ENCODE data around the gene BABAM2.
"Not testable (repeated sequence)": the region's sequence is repeated elsewhere in the genome, so short reads cannot be mapped to it uniquely, and the experiment has no call there.

BABAM2 gene

DNA sequence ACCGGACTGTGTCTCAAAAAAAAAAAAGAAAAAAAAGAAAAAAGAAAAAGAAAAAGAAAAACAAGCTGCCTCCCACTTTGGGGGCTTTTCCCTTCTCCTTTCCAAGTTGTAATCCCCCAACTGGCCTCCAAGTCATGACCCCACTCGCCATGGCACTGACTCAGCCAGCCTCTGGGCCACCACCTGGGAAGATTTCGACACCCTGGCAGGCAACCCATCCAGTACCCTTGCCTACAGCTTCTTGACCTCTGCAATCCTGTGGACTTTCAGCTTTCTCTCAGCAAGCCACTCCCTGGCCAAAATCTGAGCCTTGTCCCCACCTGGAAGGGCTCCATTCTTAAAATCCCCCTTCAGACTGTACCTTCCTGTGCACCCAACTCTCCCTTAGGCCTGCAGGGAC, 479.8 kb downstream of the BABAM2 start:
- no peak for DNase-seq

DNA sequence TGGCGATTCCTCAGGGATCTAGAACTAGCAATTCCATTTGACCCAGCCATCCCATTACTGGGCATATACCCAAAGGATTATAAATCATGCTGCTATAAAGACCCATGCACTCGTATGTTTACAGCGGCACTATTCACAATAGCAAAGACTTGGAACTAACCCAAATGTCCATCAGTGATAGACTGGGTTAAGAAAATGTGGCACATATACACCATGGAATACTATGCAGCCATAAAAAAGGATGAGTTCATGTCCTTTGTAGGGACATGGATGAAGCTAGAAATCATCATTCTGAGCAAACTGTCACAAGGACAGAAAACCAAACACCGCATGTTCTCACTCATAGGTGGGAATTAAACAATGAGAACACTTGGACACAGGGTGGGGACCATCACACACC, 481.2 kb downstream of the BABAM2 start:
- not testable (repeated sequence) for DNase-seq

GRCh38 chr2:28373854-28374253, 483.3 kb downstream of the BABAM2 start:
- no peak for DNase-seq

DNA sequence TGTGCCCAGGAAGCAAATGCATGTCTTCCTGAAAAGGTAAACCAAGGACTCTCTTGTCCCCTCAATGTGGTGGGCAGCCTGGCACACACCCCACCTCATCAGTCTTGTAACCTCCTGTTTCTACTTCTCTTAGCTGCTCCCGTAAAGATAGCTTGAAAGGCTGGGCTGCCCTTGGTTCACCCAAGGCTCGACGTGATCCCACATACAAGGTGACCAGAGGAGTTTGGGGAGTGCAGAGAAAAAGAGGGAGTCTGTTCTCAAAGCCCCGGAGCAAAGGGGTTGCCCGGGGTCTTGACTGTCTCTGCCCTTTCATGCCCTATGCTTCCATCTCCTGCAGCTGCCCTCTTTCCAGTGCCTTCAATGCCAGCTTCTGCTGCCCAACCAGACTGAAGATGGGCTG, 483.8 kb downstream of the BABAM2 start:
- DNase-seq: no peak

DNA sequence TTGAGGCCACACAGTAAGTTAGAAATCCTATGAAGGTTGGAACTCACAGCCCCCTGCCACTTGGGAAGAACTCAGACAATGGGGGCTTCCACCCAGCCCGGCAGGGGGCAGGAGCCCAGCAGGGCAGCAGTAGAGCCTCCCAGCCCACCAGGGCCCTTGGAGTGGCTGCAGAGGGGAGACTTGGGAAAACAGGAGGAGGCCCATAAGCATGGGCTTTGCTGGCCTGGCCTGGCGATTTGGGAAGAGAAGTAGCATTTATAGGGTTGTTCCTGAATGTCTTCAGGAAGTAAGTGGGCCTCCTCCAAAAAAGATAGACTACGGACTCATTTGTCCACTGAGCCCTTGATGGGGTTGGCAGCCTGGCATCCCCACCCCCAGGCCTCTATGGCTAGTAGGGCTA, 484.7 kb downstream of the BABAM2 start:
- no peak for DNase-seq

DNA sequence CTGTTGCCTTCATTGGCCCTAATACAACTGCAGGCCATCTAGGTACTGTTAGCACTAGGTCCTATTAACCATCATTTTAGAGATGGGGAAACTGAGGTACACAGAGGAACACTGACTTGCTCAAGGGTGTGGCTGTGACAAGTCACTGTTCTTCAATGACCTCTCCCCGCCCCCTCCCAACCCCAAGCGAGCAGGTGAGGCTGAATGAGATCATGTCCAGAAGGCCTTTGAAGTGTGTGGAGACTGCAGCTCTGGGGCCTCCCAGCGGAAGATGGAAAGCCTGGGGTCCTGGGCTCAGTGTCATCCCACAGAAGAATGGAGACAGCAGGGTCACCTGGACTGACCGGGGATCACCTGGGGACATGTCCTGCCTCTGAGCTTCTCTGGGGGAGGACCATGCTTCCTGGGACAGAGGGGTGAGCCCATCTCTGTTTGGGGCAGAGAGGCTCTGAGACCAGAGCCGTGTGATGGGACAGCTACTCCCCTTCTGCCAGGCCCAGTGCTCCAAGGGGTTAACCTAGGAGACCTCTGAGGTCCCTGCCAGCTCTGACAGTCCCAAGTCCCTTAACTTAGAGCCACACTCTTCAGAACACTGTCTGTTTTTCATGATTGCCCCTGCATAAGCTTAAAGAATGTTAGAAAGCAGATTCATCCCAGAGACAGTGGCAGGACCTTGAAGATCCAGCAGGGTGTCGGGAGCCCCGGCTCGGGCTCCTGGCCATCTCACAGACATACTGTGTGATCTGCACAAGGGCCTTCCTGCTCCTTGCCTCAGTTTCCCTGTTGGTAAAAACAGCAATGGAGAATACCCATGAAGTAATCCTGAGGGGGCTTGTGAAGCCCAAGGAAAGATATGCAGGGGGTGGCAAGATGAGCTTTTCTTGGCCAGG, 485.5 kb downstream of the BABAM2 start:
- no peak for DNase-seq

DNA sequence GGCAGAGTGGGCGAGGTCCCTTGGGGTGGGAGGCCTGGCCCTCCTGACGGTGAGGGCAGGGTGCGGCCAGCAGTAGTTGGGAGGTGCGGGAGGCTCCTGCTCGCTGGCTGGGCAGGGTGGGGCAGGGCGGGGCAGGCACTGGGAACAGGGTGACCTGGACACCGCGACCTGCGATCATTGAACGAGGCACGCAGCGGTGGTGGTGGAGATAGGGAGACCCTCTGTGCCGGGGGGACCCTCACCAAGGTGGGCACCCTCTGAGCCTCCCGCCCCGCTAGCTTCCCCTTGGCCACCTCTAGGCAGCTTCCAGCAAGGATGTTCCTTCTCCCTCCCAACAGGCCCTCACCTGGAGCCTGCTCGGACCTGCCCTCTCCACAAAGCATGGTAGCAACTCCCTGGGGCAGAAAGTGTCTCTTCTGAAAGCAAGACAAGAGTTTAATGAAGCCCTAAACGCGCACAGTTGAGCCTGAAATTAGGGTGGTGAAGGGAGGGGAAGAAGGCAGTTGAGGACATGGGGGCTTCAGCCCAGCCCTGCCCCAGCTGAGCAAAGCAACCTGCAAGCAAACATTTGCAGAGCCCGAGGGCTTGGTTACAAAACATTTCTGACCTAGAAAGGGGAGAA, 486.8 kb downstream of the BABAM2 start:
- DNase-seq: no peak

DNA sequence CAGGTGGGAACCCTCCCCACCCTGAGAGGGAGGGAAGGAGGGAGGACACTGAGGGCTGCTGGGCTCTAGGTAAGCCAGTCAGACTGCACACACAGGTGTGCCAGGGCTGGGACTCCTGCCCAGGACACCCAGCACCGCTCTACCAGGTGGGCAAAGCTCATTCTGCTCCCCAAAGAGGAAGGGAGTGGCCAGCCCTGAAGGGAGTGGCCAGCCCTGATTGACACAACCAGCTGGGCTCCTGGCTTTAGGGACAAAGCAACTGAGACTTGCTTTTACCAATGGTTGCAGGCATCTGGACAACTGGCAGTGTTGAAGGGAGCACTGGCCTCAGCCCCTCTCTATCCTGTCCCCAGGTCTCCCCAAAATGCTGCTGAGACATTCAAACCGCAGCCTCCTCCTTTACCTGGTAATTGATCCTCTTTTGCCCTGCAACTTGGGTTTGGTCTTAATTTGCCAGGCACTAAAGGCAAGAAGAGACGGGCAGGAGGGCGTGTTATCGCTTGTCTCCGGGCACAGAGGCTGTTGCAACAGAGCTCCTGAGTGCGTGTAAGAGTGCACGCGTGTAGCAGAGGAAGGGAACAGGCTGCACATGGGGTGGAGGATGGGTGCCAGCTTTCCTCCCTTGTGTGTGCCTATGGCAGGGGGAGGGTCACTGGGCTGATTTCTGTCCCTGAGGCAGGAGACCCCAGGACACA, 487.6 kb downstream of the BABAM2 start:
- no peak for DNase-seq

- no peak for DNase-seq
Observed at GRCh38 chr2:28378679-28379584, 488.4 kb downstream of the BABAM2 start.

- DNase-seq: no peak
Observed at GRCh38 chr2:28380219-28380618, 489.7 kb downstream of the BABAM2 start.

- DNase-seq: no peak
Observed at GRCh38 chr2:28381225-28382180, 491.0 kb downstream of the BABAM2 start.

- no peak for DNase-seq
Observed at GRCh38 chr2:28382755-28383154, 492.2 kb downstream of the BABAM2 start.

GRCh38 chr2:28387082-28387960, 496.8 kb downstream of the BABAM2 start:
- no peak for DNase-seq
